Activated CD4-positive, alpha-beta T cell treated with anti-CD3 and anti-CD28 coated beads for 24 hours (primary cell): ENCODE results near the gene DCK.
"Not testable (repeated sequence)": the region's sequence is repeated elsewhere in the genome, so short reads cannot be mapped to it uniquely, and the experiment has no call there.

Experiments
- DNase-seq, 2 donors: peaks; one replicate each; pipeline ENCODE4 v3.0.0-alpha.2; 2020; ENCODE audit warnings: low read depth in 2 of 2

DCK gene

DNA sequence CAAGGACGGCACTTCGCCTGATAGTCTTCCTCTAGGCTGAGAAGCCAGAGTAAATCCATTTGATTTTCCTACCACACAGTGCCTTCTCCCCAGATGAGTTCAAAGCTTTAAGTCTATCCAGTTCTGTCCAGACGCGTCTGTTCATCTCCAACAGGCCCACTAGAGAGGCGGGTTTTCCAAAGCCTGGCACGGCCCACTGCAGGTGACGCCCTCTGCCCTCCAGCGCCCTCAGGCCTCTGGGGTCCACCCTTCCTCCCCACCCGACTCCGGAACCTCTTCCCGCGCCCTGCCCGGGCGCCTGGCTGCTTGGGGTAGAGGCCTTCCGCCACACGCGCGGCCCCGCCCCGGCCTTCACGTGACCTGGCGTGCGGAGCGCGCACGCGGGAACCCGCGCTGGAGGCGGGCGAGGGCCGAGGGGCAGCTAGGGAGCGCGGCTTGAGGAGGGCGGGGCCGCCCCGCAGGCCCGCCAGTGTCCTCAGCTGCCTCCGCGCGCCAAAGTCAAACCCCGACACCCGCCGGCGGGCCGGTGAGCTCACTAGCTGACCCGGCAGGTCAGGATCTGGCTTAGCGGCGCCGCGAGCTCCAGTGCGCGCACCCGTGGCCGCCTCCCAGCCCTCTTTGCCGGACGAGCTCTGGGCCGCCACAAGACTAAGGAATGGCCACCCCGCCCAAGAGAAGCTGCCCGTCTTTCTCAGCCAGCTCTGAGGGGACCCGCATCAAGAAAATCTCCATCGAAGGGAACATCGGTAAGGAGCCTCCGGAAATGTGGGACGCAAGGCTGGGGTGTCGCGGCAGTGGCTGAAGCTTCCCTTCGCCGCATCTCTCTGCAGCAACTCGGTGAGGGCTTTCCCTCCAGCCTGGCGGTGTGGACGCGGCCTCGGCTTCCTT, at the start of gene DCK:
Gene DCK, plus strand, starts transcription at position 469 of the 888 bp plus-strand sequence. Its CDS starts 187 bp downstream, at position 656.
- DNase-seq, result peak; percentile 76 to 81

- no peak for DNase-seq
Measured at GRCh38 chr4:70945046-70945445, 48.4 kb upstream of the DCK start.

DNA sequence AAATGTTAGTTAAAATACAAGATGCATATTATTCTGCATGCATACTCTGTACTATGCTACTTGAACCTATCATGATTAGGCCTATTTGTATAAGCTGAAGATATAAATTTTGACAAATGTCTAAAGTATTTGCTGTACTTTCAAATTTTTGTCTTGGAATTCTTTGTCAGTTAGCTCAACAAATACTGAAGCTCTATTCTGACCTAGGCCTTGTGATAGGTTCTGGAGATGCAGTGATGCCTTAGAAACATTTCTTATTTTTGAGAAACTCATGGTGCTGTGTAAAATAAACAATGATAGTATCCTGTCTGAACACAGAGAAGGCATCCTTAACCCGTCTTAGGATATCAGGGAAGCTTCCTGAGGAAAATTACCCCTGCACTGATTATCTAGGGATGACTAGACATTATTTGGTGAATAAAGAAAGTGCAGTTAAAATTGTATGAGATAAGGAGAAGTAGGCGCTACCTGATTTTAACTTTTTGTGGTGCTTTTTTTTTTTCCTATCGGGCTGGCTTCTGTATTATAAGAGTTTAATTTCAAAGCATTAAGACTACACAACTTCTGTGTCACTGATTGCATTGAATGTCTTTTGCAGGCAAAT, 47.9 kb upstream of the DCK start:
- no peak for DNase-seq

DNA sequence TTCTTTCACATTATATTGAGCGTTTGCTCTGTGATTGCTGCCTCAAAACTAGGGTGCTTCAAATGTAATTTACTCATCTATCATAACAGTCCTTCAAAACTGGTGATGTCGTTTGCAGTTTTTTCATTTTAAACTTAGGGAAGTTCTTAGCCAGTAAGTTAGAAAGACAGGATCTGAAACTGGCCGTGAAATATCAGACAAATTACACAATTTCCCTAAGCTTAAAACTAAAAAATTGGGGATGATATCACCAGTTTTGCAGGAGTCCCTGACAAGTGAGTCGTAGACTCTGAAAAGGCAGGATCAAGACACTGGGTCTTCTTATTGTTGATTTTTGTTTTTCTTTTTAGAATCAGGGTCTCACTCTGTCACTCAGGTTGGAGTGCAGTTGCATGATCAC, 46.5 kb upstream of the DCK start:
- no peak for DNase-seq

- DNase-seq, result no peak
Measured at GRCh38 chr4:70948665-70949260, 44.7 kb upstream of the DCK start.

GRCh38 chr4:70954032-70954431, 39.4 kb upstream of the DCK start:
- DNase-seq, result no peak

DNA sequence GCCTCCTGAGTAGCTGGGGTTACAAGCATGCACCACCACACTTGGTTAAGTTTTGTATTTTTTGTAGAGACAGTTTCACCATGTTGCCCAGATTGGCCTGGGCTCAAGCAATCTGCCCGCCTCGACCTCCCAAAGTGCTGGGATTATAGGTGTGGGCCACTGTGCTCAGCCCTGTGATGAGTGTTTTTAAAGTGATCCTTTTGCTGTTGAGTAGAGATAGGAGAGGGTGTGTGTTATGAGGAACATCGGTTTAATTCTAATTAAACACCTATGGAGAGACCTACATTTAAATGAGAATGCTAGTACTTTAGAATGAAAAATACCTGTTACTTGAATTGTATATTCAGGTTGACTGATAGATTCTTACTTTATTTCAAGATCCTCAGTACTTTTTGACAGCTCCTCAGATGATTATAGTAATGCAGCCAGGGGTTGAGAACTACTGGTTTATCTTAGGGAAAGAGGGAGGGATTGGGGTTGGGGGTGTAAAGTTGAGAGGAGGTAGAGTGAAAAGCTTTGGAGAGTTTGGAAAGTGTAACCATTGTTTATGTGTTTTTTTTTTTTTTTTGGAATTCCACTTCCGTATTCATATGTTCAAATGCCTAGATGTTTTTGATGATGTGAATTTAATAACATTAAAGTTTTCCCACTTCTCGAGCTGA, 36.8 kb upstream of the DCK start:
- DNase-seq, result no peak

- DNase-seq, result no peak
Measured at GRCh38 chr4:70958681-70959080, 34.8 kb upstream of the DCK start.

GRCh38 chr4:70969076-70969475, 24.4 kb upstream of the DCK start:
- no peak for DNase-seq

DNA sequence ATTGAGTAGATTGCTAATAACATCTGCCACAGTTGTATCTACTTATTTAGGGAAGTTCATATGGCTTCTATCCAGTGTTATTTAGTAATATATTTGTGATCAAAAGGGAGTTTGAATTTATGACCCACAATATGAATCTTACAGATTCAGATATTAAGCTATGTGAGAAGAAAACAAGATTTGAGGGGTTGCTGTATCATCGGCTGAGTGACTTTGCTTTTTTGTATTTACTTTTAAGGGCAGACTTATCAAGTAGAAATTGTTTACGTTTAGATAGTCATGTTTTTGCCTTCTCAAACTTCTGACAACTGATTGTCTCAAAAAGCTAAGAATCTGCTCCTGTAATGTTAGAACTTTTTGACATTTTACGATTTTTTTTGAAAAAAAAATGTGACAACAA, 17.2 kb upstream of the DCK start:
- DNase-seq, result no peak

DNA sequence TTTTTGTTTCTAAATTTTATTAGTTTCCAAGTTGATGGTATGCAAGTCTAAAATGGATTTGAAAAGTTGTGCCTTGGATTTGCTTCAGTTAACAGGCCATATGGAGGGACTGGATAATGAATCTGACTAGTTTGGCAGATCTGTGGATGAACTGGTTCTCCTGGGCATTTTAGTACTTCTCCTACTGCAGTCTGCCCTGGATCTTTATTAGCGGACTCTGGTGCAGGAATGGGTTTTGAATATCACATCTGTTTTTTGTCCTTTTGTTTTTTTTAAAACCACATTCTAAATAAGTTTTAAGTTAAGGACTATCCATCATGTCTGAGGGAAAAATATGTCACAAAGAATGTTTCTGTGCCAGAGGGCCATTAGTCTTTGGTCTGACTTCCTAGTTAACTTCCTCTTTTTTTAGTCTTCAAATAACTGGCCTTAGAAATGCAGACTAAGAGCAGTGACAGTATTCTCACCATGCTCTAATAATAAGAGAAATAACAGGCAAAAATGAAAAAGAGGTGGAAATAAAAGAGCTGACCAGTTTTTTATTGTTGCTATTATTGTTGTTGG, 13.9 kb upstream of the DCK start:
- no peak for DNase-seq

DNA sequence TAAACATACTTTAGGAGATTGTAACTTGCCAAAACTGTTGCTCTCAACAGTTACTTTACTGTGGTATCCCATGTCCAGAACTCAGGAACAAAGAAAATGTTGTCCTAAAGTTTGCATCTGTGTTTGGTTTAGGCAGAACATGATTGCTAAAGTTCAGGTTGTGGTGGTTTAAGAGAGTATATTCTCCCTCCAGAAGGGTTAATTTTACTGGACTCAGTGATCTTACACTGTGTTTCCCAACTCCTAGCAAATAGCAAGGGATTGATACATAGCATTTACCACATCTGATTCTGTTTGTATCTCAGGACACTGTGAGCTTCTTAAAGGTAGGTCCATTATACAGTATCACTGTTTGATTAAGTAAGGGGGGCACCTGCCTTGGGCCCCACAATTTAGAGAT, 13.3 kb upstream of the DCK start:
- DNase-seq, result no peak

GRCh38 chr4:70984106-70984505, 9.3 kb upstream of the DCK start:
- DNase-seq, result no peak

DNA sequence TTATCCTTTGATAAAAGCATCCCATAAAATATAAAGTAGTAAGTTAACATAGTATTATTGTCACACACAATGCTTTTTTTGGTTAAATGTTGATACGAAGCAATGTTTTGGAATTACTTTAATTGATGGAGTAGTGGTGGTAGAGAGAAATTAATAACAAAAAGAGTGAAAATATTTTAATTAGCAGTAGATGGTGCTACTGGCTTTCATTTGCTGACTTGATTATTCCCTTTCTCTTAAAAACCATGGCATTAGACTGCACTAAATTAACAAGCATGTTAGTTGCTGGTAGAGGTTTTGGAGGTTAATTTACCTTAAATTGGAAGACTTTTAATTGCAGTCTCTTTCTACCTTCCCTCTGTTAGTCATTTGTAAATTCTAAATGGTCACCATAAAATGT, 8.9 kb upstream of the DCK start:
- no peak for DNase-seq

DNA sequence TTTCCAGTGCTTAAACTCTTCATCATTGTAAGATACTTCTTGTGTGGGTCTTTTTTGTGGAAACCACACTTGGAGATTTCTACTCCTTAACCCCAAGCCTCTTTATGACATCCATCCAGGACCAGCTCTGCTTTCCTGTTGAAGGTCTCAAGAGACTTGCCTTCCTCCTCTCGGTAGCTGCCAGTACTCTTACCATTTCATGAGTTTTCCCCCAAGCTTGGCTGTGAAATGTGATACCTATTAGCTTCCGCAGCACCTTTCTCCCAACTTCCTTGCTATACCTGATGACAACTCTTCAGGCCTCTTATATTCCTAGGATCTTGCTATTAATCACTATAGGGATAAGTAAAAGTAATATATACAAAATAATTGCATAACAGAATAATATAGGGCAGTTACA, 1.9 kb upstream of the DCK start:
- no peak for DNase-seq

GRCh38 chr4:70992391-70992881, 1.0 kb upstream of the DCK start:
- DNase-seq, result no peak

DNA sequence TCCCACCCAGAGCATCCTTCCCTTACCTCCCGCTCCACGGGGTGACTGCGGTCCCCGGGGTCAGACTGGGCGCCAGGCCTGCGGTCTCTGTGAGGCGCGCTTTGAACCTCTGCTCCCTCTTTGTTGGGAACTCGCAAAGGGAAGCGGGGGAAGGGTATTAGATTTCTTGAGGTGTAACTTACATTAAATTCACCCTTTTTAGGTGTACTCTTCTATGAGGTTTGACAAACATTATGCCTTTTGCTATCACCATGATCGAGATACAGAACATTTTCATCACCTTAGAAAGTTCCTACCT, 569 bp downstream of the DCK start:
- no peak for DNase-seq

DNA sequence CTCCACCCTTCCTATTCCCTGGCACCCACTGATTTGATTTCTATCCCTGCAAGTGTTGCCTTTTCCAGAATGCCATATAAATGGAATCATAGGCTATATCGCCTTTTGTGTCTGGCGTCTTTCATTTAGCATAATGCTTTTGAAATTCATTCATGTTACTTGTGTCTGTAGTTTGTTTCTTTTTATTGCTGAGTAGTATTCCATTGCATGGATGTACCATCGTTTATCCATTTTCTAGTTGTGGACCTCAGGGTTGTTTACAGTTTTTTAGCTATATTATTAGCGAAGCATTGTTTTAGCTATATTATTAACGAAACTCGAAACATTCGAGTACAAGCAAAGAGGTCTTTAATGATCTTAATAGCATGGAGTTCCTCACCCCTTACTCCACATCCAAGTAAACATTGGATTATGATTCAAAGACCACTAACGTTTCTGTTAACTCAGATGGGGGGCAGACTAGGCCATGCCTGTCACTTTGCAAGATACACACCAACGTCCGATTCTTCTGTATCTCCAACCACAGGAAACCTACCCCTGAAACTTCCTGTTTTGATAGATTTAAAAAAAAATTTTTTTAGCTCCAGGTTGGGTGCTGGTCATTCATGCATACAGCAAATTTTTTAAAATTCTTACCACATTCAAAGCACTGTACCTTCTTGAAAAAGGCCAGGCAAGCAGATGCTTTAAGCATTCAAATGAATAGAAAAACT, 1.1 kb downstream of the DCK start:
- no peak for DNase-seq

DNA sequence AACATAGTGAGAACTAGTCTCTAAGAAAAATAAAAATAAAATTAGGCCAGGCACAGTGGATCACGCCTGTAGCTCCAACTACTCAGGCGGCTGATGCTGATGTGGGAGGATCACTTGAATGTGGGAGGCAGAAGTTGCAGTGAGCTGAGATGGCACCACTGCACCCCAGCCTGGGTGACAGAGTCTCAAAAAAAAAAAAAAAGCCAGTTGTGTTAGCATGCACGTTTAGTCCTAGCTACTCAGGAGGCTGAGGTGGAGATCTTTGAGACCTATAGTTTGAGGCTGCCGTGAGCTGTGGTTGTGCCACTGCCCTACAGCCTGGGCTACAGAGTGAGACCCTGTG, 2.5 kb downstream of the DCK start:
- DNase-seq, result no peak

GRCh38 chr4:70997036-70997435, 3.6 kb downstream of the DCK start:
- no peak for DNase-seq

DNA sequence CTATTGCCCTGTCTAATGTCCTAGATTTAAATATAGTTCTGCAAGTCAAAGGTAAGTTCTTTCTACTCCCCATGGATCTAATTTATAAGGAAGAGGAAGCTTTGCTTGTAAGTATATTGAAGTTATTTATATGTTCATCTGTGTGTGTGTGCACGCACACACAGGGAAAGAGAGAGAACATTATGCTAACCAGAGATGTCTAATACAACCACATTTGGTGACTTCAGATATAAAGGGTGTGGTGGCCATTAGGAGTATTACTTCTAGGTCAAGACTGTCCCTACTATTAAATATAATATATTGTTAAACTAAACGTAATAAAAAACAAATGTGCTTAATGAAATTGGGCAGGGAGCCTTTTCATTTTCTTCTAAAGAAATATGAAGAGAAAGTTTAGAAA, 4.1 kb downstream of the DCK start:
- DNase-seq, result no peak

DNA sequence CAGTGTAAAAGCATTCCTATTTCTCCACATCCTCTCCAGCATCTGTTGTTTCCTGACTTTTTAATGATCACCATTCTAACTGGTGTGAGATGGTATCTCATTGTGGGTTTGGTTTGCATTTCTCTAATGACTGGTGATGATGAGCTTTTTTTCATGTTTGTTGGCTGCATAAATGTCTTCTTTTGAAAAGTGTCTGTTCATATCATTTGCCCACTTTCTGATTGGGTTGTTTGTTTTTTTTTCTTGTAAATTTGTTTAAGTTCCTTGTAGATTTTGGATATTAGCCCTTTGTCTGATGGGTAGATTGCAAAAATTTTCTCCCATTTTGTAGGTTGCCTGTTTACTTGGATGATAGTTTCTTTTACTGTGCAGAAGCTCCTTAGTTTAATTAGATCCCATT, 6.2 kb downstream of the DCK start:
- not testable (repeated sequence) for DNase-seq
